Measurements from ENCODE around the gene NUF2.
"Not testable (repeated sequence)": the region's sequence is repeated elsewhere in the genome, so short reads cannot be mapped to it uniquely, and the experiment has no call there.

The NUF2 gene

DNA sequence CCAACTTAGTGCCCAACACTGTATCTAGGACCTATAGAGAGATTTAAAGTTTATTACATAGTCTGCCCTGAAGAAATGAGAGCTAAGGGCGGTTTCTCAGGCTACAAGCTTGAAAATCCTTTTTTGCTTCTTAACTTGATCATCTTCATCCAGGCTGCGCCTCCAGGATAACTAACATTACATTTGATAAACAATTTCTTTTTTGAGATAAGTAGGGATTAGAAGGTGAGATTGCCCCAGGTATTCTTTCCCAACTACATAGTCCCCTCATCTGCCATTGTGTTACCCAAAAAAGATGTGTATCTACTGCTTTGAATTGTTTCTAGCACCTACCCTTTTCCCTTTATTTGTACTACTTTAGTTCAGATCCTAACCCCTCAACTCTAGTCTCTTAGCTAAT lies 25.4 kb downstream of the NUF2 start:
- H3K27ac ChIP-seq (replicated peaks; ENCODE audit: low read length) = no peak overlapping the region
- no peak overlapping the region for H2BK12ac ChIP-seq (ENCODE audit: low read length)
- H3K27me3 ChIP-seq (ENCODE audit: control insufficient read depth in 3 of 3, insufficient read depth in 3 of 3, low read depth in 1 of 3, low read length in 3 of 3) = no peaks in the 10 kb centered on the region
- H2AFZ ChIP-seq (ENCODE audit: low read length) = no peak overlapping the region
- H3K4me1 ChIP-seq (ENCODE audit: control insufficient read depth in 2 of 2, insufficient read depth in 1 of 2, low read depth in 1 of 2, low read length in 2 of 2) = no peaks in the 10 kb centered on the region
- no peak overlapping the region for H3K18ac ChIP-seq (ENCODE audit: low read length)
- no peak overlapping the region for H2AK5ac ChIP-seq (ENCODE audit: low read depth, low read length)
- H3K4me2 ChIP-seq (ENCODE audit: insufficient read depth, low read length, poor library complexity, severe bottlenecking) = no peak overlapping the region
- H2BK120ac ChIP-seq (ENCODE audit: low read depth, low read length) = no peak overlapping the region
- H3K9me3 ChIP-seq (replicated peaks in 1 of 2; ENCODE audit: control insufficient read depth in 2 of 2, insufficient read depth in 1 of 2, low read depth in 1 of 2, low read length in 2 of 2) = no peaks in the 10 kb centered on the region
- no peaks in the 10 kb centered on the region for H3K79me1 ChIP-seq (ENCODE audit: low read depth, low read length)
- no peak overlapping the region for H3K4ac ChIP-seq (ENCODE audit: low read length)
- no peak overlapping the region for H2BK5ac ChIP-seq (ENCODE audit: low read length)
- H2BK15ac ChIP-seq (ENCODE audit: low read length) = no peak overlapping the region
- no peak overlapping the region for H4K8ac ChIP-seq (ENCODE audit: low read depth, low read length)
- no peak overlapping the region for H3K4me3 ChIP-seq (ENCODE audit: low read length in 2 of 2)
- H3K36me3 ChIP-seq (replicated peaks in 1 of 2; ENCODE audit: control insufficient read depth in 2 of 2, insufficient read depth in 2 of 2, low read length in 2 of 2) = peaks cover 5 to 97% of the 10 kb centered on the region in 2 donors
- H3K23ac ChIP-seq (ENCODE audit: low read depth, low read length, poor library complexity) = no peak overlapping the region
- WGBS, 2 donors (ENCODE audit: extremely low coverage in 2 of 2, insufficient read length in 2 of 2, insufficient replicate concordance in 1 of 2) = no CpG with 5 or more reads among the region's 2 CpGs
- H3K14ac ChIP-seq (ENCODE audit: low read length) = no peak overlapping the region
- no peak overlapping the region for H4K91ac ChIP-seq (ENCODE audit: low read depth, low read length, poor library complexity)
- no peak for DNase-seq (ENCODE audit: low spot score)
- H3K9ac ChIP-seq (ENCODE audit: low read depth, low read length, poor library complexity) = no peak overlapping the region

DNA sequence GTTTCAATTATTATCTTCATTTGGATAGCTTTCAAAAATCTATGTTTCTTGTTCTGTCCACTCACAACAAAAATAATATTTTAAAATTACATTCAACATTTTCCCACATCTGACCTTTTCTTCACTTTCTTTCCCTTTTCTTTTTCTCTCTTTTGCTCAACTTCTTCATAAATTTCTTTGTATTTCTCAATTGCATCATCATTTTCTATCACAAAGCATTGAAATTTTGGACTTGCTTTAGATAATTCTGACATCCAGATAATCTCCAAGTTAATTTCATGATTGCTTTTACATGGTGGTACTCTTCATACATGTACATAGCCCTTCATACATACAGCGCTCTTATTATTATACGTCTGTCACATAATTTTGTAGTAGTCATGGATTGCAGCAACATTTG lies 30.2 kb downstream of the NUF2 start:
- Histone ChIP-seq H3K4me2 (ENCODE audit: insufficient read depth, low read length, poor library complexity, severe bottlenecking) (no peak overlapping the region), H4K91ac (ENCODE audit: low read depth, low read length, poor library complexity) (no peak overlapping the region), H3K79me1 (ENCODE audit: low read depth, low read length) (no peaks in the 10 kb centered on the region), H2BK12ac (ENCODE audit: low read length) (no peak overlapping the region), H3K18ac (ENCODE audit: low read length) (no peak overlapping the region), H3K14ac (ENCODE audit: low read length) (no peak overlapping the region), H2AFZ (ENCODE audit: low read length) (no peak overlapping the region), H3K4me1 (ENCODE audit: control insufficient read depth in 2 of 2, insufficient read depth in 1 of 2, low read depth in 1 of 2, low read length in 2 of 2) (no peaks in the 10 kb centered on the region), H3K4me3 (ENCODE audit: low read length in 2 of 2) (no peak overlapping the region), H2AK5ac (ENCODE audit: low read depth, low read length) (no peak overlapping the region), H3K23ac (ENCODE audit: low read depth, low read length, poor library complexity) (no peak overlapping the region), H4K8ac (ENCODE audit: low read depth, low read length) (no peak overlapping the region), H3K9me3 (replicated peaks in 1 of 2; ENCODE audit: control insufficient read depth in 2 of 2, insufficient read depth in 1 of 2, low read depth in 1 of 2, low read length in 2 of 2) (no peaks in the 10 kb centered on the region), H2BK5ac (ENCODE audit: low read length) (no peak overlapping the region), H3K36me3 (replicated peaks in 1 of 2; ENCODE audit: control insufficient read depth in 2 of 2, insufficient read depth in 2 of 2, low read length in 2 of 2) (peaks cover 2 to 94% of the 10 kb centered on the region in 2 donors), H3K4ac (ENCODE audit: low read length) (no peak overlapping the region), H3K9ac (ENCODE audit: low read depth, low read length, poor library complexity) (no peak overlapping the region), H2BK15ac (ENCODE audit: low read length) (no peak overlapping the region), H3K27ac (replicated peaks; ENCODE audit: low read length) (no peak overlapping the region), H3K27me3 (ENCODE audit: control insufficient read depth in 3 of 3, insufficient read depth in 3 of 3, low read depth in 1 of 3, low read length in 3 of 3) (no peaks in the 10 kb centered on the region), H2BK120ac (ENCODE audit: low read depth, low read length) (no peak overlapping the region)
- WGBS, 2 donors (ENCODE audit: extremely low coverage in 2 of 2, insufficient read length in 2 of 2, insufficient replicate concordance in 1 of 2) = no CpG with 5 or more reads among the region's 2 CpGs
- no peak for DNase-seq (ENCODE audit: low spot score)

DNA sequence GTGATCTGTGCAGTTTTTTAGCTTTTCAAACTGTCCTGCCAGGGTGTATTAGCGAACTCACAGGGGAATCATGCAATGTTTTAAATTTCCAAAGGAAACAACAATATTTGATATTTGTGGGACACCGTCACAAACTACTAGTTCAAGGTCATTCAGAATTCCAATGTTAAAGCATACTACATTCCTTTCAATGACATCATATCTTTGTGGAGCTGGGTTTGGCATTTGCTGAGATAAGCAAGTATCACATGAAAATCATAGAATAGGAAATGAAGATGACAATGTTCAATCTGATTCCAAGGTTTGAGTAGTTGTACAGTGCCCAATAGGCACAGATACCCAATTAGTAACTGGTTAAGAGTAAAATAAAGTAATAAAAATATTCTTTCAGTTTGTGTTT lies 35.6 kb downstream of the NUF2 start:
- H2BK120ac ChIP-seq (ENCODE audit: low read depth, low read length) = no peak overlapping the region
- no CpG with 5 or more reads among the region's 2 CpGs for WGBS, 2 donors (ENCODE audit: extremely low coverage in 2 of 2, insufficient read length in 2 of 2, insufficient replicate concordance in 1 of 2)
- no peak overlapping the region for H2AK5ac ChIP-seq (ENCODE audit: low read depth, low read length)
- no peak overlapping the region for H3K4me2 ChIP-seq (ENCODE audit: insufficient read depth, low read length, poor library complexity, severe bottlenecking)
- no peak overlapping the region for H2BK15ac ChIP-seq (ENCODE audit: low read length)
- no peak overlapping the region for H3K18ac ChIP-seq (ENCODE audit: low read length)
- peaks cover 0 to under 1% (median 0%) of the 10 kb centered on the region in 3 experiments for H3K27me3 ChIP-seq (ENCODE audit: control insufficient read depth in 3 of 3, insufficient read depth in 3 of 3, low read depth in 1 of 3, low read length in 3 of 3)
- peaks cover 2 to 49% of the 10 kb centered on the region in 2 donors for H3K36me3 ChIP-seq (replicated peaks in 1 of 2; ENCODE audit: control insufficient read depth in 2 of 2, insufficient read depth in 2 of 2, low read length in 2 of 2)
- no peaks in the 10 kb centered on the region for H3K9me3 ChIP-seq (replicated peaks in 1 of 2; ENCODE audit: control insufficient read depth in 2 of 2, insufficient read depth in 1 of 2, low read depth in 1 of 2, low read length in 2 of 2)
- H4K91ac ChIP-seq (ENCODE audit: low read depth, low read length, poor library complexity) = no peak overlapping the region
- H2BK12ac ChIP-seq (ENCODE audit: low read length) = no peak overlapping the region
- H3K23ac ChIP-seq (ENCODE audit: low read depth, low read length, poor library complexity) = no peak overlapping the region
- H3K79me1 ChIP-seq (ENCODE audit: low read depth, low read length) = no peaks in the 10 kb centered on the region
- no peak overlapping the region for H3K9ac ChIP-seq (ENCODE audit: low read depth, low read length, poor library complexity)
- no peak overlapping the region for H3K27ac ChIP-seq (replicated peaks; ENCODE audit: low read length)
- H3K4me3 ChIP-seq (ENCODE audit: low read length in 2 of 2) = no peak overlapping the region
- H4K8ac ChIP-seq (ENCODE audit: low read depth, low read length) = no peak overlapping the region
- no peak for DNase-seq (ENCODE audit: low spot score)
- no peak overlapping the region for H2BK5ac ChIP-seq (ENCODE audit: low read length)
- H2AFZ ChIP-seq (ENCODE audit: low read length) = no peak overlapping the region
- H3K4ac ChIP-seq (ENCODE audit: low read length) = no peak overlapping the region
- no peak overlapping the region for H3K14ac ChIP-seq (ENCODE audit: low read length)
- no peaks in the 10 kb centered on the region for H3K4me1 ChIP-seq (ENCODE audit: control insufficient read depth in 2 of 2, insufficient read depth in 1 of 2, low read depth in 1 of 2, low read length in 2 of 2)

DNA sequence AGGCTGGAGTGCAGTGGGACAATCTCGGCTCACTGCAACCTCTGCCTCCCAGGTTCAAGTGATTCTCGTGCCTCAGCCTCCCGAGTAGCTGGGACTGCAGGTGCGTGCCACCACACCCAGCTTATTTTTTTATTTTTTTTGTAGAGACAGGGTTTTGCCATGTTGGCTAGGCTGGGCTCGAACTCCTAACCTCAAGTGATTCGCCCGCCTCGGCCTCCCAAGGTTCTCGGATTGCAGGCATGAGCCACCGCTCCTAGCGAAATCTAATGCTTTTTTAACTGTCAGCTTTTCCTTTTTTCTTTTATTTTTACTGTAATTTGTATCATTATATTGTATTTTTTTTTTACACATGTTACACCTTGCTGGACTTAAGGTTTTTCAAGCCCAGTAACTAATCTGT lies 36.4 kb downstream of the NUF2 start:
- H3K4me1 ChIP-seq (ENCODE audit: control insufficient read depth in 2 of 2, insufficient read depth in 1 of 2, low read depth in 1 of 2, low read length in 2 of 2); H3K9ac ChIP-seq (ENCODE audit: low read depth, low read length, poor library complexity); H4K8ac ChIP-seq (ENCODE audit: low read depth, low read length); H3K14ac ChIP-seq (ENCODE audit: low read length); H2AFZ ChIP-seq (ENCODE audit: low read length); H2BK12ac ChIP-seq (ENCODE audit: low read length); H2BK120ac ChIP-seq (ENCODE audit: low read depth, low read length); H2BK5ac ChIP-seq (ENCODE audit: low read length); H2AK5ac ChIP-seq (ENCODE audit: low read depth, low read length); H3K27ac ChIP-seq (replicated peaks; ENCODE audit: low read length); H3K23ac ChIP-seq (ENCODE audit: low read depth, low read length, poor library complexity); H4K91ac ChIP-seq (ENCODE audit: low read depth, low read length, poor library complexity); H2BK15ac ChIP-seq (ENCODE audit: low read length); H3K18ac ChIP-seq (ENCODE audit: low read length); H3K27me3 ChIP-seq (ENCODE audit: control insufficient read depth in 3 of 3, insufficient read depth in 3 of 3, low read depth in 1 of 3, low read length in 3 of 3); H3K79me1 ChIP-seq (ENCODE audit: low read depth, low read length); H3K4me2 ChIP-seq (ENCODE audit: insufficient read depth, low read length, poor library complexity, severe bottlenecking); DNase-seq (ENCODE audit: low spot score); H3K9me3 ChIP-seq (replicated peaks in 1 of 2; ENCODE audit: control insufficient read depth in 2 of 2, insufficient read depth in 1 of 2, low read depth in 1 of 2, low read length in 2 of 2); H3K4me3 ChIP-seq (ENCODE audit: low read length in 2 of 2); H3K4ac ChIP-seq (ENCODE audit: low read length): not testable (repeated sequence)
- no CpG with 5 or more reads among the region's 11 CpGs for WGBS, 2 donors (ENCODE audit: extremely low coverage in 2 of 2, insufficient read length in 2 of 2, insufficient replicate concordance in 1 of 2)
- H3K36me3 ChIP-seq (replicated peaks in 1 of 2; ENCODE audit: control insufficient read depth in 2 of 2, insufficient read depth in 2 of 2, low read length in 2 of 2) = peaks cover 2 to 43% of the 10 kb centered on the region in 2 donors
